Iris pigment epithelial cell (primary cell): Measurements from ENCODE around the gene AADAC.
"Not testable (repeated sequence)": the region's sequence is repeated elsewhere in the genome, so short reads cannot be mapped to it uniquely, and the experiment has no call there.

Experiments used
- DNase-seq: peaks from one replicate; pipeline ENCODE4 v3.0.0-alpha.2; 2011; ENCODE audit warnings: low read depth

The AADAC gene, protein sequence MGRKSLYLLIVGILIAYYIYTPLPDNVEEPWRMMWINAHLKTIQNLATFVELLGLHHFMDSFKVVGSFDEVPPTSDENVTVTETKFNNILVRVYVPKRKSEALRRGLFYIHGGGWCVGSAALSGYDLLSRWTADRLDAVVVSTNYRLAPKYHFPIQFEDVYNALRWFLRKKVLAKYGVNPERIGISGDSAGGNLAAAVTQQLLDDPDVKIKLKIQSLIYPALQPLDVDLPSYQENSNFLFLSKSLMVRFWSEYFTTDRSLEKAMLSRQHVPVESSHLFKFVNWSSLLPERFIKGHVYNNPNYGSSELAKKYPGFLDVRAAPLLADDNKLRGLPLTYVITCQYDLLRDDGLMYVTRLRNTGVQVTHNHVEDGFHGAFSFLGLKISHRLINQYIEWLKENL

DNA sequence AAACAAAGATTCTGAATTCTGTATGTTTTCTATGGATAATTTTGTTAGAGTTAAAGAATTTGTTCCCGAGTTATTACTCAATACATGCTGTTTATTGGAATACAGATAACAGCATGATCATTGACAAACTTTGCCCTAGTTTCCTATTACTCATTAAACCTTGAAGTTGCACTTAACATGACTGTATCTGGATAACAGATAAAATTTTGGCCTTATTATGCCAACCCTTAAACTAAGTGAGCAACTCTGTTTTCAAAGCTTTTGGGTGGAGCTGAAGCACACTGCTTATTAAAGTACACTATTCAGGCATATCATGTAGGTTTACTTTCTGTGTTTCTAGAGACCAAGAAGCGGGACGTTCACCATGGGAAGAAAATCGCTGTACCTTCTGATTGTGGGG lies at the start of gene AADAC:
AADAC (plus strand) TSS at position 318 of the 400 bp plus-strand sequence; CDS start at position 365, 47 bp downstream.
- peak; percentile 49 for DNase-seq

- DNase-seq = not testable (repeated sequence)
Observed at GRCh38 chr3:151764699-151765098, 49.2 kb upstream of the AADAC start.

- peak; percentile 37 for DNase-seq
Observed at GRCh38 chr3:151765685-151766084, 48.2 kb upstream of the AADAC start.

- peak; percentile 70 for DNase-seq
Observed at GRCh38 chr3:151766454-151766853, 47.5 kb upstream of the AADAC start.

DNA sequence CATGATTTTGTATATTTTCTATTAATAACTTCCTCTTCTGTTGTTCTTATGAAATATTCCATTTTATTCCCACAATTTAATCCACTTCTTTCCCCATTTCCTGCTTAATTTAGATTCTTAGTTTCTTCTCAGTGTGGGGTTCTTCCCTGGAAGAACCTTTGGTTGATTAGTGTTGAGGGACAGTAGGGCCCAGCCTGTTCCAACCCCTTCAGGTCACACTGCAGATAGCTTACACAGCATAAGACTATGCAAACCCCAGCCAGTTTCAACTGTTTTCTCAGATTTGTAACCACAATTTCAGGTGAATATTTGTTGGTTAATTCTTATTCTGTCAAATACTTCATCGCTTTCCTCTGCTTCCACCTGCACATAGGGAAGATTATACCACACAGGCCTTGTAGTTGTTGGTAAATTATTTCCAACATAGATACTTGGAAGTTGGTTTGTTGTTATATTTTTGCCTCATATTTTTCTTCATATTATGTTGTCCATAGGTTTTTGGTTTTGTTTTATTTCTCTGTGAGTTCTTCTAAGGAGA lies 45.5 kb upstream of the AADAC start:
- DNase-seq = no peak

DNA sequence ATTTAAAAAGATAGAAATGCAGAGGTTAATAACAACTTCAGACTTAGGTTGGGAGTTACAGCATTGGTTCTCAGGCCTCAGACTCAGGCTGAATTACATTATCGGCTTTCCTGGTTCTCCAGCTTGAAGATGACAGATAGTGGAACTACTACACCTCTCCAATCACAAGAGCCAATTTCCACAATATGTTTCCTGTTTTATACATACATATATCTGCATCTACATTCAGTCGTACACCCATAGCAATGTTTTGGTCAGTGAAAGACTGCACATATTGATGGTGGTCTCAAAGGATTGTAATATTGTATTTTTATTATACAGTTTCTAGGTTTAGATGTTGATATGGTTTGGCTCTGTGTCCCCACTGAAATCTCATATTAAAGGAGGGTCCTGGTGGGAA lies 44.7 kb upstream of the AADAC start:
- DNase-seq = no peak

DNA sequence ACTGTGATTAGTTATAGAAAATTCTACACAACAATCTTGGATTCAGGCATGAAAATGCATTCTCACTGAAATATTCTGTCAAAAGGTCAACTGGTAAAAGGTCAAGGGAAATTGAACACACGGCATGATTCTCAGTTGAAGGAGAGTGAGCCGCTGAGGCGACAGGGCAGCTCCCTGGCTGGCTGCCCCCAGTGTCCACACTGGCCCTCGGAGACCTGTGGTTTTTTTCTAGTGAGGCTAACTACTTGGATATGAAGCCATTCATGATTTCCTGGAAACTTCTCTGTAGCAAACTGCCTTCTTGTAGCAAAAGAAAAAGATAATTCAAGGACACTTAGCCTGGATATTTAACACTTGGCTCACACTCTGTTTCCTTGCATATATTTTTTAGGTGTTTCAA lies 43.0 kb upstream of the AADAC start:
- DNase-seq = peak; percentile 55

DNA sequence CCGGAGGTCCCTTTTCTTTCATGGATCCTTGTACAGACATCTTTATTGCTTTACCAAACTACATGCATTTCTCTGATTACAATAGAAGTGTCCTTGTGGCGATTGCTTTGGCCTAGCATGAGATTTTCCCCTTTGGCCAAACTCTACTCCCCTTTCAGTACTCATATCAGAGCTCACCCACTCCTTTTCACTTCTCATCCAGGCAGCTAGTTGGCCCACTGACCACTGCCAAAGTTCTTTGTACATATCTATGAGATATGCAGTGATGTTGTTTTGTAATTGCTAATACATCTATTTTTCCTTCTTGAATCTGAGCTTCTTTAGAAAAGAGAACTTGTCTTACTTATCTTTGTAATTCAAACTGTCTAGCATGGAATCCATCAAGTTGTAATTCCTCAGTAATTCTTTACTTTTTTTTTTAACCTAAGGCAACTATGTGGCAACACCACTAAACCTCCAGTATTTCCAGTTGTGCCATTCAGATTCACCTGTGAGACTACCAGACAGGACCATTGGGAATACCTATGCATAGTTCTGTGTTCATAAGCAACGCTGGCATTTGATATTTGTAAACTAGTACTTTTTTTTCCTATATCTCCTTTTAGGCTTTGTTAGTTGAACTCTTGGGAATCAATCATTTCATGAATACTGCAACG lies 41.0 kb upstream of the AADAC start:
- no peak for DNase-seq

DNA sequence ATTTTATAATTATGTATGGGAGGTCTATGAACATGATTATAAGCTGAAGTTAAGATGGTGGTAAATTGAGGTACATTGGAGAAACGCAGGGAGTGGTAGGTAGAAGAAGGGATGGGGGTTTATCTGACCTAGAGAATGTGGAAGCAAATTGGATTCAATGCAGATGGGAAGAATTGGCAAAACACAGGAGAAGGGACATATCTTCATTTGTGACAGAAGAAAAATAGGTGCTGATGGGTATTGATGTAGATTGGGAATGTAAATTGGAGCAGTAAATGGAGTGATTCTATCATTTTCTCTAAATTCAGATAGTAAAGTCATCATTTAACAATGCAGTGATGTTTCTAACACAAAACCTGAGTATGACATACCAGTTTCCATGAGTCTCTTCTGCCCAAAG lies 39.7 kb upstream of the AADAC start:
- no peak for DNase-seq

DNA sequence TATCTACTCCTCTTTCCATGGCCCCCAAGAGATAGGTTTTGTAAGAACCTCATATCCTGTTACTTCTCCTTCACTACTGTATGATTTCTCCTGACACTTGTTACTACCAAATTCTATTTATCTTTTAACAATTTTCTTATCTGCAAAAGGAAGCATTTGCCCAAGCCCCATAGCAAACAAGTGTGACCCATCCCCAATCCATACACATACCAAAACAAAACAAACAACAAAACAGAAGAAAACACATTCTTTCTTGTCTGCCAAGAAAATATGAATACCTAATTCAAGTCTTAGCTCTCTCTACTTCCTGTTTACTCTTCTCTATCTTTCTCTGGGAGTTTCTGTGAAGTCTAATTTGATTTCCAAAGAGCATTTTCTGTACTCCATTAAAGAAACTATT lies 39.0 kb upstream of the AADAC start:
- no peak for DNase-seq

DNA sequence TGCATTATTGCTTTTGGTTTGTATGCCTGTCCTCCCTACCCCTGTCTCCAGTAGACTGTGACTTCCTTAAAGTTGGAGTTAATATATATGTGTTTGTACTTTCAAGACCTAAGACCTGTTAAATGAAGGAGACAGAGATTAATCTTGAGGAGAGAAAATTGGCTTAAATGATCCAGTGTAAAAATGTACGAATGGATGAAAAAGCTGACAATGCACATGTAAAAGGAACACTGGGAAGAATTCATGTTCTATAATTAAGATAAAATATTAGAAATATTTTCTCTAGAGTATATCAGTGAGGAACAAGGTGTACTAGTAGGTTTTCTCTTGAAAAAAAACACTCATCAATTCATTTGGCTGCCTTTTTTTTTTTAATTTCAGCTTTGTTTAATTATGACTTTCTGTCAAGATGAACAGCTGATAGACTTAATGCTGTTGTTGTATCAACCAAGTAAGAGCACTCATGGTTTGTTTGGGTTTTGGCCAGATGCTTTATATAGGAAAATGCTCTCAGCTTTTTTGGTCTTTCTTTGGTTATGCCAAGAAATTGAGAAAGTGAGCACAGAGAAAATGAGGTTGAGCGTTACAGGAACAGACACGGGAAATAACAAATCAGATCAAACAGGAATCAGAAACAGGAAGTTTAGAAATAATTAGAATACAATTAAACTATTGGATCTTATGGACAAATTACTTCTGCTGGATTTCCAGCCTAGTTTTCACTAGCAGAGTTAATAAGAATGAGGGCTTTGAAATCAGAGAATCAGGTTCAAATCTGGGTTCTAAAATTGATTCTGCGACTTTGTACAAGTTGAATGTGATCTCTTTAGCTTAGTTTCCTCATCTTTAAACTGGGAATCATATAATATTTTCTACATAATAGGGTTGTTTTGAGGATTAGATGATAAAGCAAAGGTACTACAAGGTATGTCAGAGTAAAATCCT lies 38.3 kb upstream of the AADAC start:
- no peak for DNase-seq

DNA sequence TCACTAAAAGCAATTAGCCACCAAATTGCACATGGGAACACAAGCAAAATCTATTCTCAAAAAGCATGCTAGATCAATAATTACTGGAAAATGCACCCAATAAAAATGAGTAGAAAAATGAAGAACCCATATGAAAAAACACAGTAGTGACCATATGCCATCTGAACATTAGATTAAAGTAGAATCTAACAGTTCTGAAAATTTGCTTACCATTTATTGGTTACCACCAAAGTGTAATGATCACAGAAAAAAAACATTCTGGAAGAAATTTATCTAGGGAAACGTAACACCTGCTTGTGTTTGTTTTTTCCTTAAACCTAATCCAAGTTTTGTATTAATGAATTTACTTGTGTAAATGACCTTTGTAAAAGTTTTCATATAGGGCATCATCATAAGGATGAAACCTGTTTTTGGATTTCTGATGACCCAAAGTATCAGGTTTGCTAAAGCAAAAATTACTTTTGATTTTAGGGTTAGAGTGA lies 37.6 kb upstream of the AADAC start:
- no peak for DNase-seq

DNA sequence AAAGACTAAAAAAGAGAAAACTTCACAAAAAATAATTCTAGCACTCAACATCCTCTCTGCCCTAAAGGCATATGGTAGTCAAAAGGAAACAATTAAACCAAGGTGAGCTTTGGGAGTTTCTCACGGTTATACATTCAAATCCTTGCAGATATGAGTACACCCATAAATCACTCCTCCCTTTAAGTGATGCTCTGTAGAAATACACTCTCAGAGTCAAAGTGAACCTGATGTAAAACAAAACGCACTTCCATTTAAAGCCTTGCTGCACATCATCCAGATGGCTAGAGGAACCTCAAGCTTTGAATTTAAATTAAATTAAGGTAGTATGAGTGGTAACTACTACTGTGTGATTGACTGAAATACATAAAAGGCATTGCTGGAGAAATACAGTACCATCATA lies 36.0 kb upstream of the AADAC start:
- DNase-seq = no peak

- DNase-seq = peak; percentile 49
Observed at GRCh38 chr3:151787626-151788025, 26.3 kb upstream of the AADAC start.

DNA sequence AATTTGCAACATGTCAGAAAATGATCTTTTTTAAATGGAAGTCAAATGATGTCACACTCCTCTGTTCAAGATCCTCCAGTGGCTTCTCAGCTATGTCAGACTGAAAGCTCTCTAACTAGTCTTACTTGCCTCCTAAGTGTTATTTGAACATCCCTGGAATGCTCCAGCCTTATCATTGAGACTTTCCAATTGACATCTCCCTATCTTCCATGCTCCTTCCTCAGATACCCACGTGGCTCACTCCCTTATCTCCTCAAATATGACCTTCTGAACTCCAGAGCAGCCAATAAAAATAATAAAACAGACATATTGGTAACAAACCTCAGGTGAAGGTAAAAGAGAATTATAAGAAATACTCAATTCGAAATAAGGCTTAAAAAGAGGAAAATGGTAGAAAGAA lies 25.5 kb upstream of the AADAC start:
- no peak for DNase-seq

GRCh38 chr3:151789853-151790463 lies 24.0 kb upstream of the AADAC start:
- DNase-seq = no peak

DNA sequence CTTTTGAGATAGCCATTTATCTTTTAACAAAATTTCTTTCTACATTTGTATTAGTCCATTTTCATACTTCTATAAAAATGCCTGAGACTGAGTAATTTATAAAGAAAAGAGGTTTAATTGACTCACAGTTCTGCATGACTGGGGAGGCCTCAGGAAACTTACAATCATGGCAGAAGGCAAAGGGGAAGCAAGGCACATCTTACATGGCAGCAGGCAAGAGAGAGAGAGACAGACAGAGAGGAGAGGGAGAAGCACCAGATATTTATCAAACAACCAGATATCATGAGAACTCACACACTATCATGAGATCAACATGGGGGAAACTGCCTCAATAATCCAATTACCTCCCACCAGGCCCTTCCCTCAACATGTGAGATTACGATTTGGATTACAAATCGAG lies 23.2 kb upstream of the AADAC start:
- DNase-seq = not testable (repeated sequence)

- no peak for DNase-seq
Observed at GRCh38 chr3:151792411-151792810, 21.5 kb upstream of the AADAC start.

DNA sequence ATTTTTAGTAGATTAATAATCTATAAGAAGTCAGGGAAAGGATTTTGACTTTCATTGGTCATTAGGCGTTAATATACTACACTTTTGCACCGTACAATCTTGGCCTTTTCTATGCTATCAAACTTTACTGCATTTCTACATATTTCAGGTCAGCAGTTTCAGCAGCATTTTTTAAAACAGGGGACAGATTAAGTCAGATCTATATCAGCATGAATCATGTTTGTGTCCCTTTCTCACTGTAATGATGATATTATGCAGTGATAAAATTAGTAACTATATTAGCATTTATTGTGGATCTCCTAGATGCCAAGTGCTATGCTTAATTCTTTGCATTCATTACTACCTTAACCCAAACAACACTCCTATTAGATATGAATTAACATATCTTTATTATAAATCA lies 20.3 kb upstream of the AADAC start:
- no peak for DNase-seq

GRCh38 chr3:151794080-151794479 lies 19.8 kb upstream of the AADAC start:
- DNase-seq = no peak

- DNase-seq = peak; percentile 77
Observed at GRCh38 chr3:151795276-151795675, 18.6 kb upstream of the AADAC start.
